H1 (cell line): ENCODE results near the gene CASKIN2. TPM values are rescaled to one million over a fixed set of nuclear protein-coding genes. Genes with fewer than 3 reads are reported as not detected.

Experiments
- CBX5 ChIP-seq: fragments of 300-800, 300-1000 bp; sonication (generic); IDR thresholded peaks from 2 replicates; pipeline ENCODE4 v1.7.1; 2016; ENCODE audit warnings: antibody characterized with exemption, low read length, low read depth
- CREB1 ChIP-seq: IDR thresholded peaks from 2 replicates; pipeline ENCODE4 v1.6.1; 2012; ENCODE audit warnings: inconsistent platforms
- RXRA ChIP-seq: IDR thresholded peaks from 2 replicates; pipeline ENCODE4 v1.6.1; 2011; ENCODE audit warnings: low read depth, mild to moderate bottlenecking, low read length, moderate library complexity; ENCODE audit not compliant: insufficient read depth
- SAP30 ChIP-seq: fragments of 300-600 bp; sonication (generic); IDR thresholded peaks from 2 replicates; pipeline ENCODE4 v1.7.1; 2012; ENCODE audit warnings: low read length, moderate library complexity, mild to moderate bottlenecking, inconsistent platforms; ENCODE audit not compliant: insufficient read depth, insufficient replicate concordance
- SP4 ChIP-seq: IDR thresholded peaks from 2 replicates; pipeline ENCODE4 v1.6.1; 2012; ENCODE audit warnings: low read length, inconsistent platforms
- polyA plus RNA-seq, 7 experiments: library from polyadenylated mRNA; depleted of rRNA in 3 of 7; stranded (reverse) in 5 of 7; unstranded in 2 of 7; fragments of >200 nt in 5 of 7; fragments of 200-250 nt in 2 of 7; gene quantifications; 1 replicate in 5 of 7; 2 replicates in 1 of 7; 4 replicates in 1 of 7; pipeline versions ENCODE4 v1.2.1 to v1.2.3, GENCODE V29; 2011 to 2013; ENCODE audit warnings: missing spikeins in 2 of 7, mixed read lengths in 2 of 7
- total RNA-seq: library from RNA; stranded (reverse); fragmentation: NEBNext Ultra II Directional; extraction: Animal tissue kit (Norgen Biotek cat#: 25700); gene quantifications from 2 replicates; pipeline ENCODE4 v1.2.1, GENCODE V29; 2021

Gene CASKIN2
- total and polyA plus RNA-seq, 2 of the 8 experiments (the other 6 are each of a cell fraction or from before 2014, with no cell fraction given) = 6.7 to 32.3 TPM

DNA sequence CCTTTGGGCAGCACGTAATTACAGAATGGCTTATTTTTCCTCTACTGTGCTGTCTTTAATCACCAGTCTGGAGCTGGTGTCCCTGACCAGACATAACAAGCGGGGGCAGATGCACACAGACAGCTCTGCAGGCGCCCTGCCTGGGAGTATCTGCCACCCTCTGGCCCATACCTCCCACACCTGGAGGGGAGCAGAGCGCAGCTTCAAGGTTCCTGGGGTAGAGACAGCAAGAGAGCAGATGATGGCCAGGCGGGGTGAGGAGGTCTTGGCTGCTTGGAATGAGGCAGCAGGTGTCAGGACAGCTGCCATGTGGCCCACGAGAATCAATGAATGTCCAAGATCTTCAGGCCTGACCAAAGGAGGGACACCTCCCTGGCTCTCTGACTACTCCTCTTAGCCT, 35.1 kb downstream of the CASKIN2 start (continued):
- TF ChIP-seq SAP30 (no peak), SP4 (no peak), CBX5 (no peak), RXRA (no peak), CREB1 (no peak)
